Measurements from ENCODE around the gene DDX1. TPM values are rescaled to one million over a fixed set of nuclear protein-coding genes. Genes with fewer than 3 reads are reported as not detected.

Gene DDX1
- total RNA-seq, 1 experiment from 2014 or later, result 70.7 TPM

GRCh38 chr2:15553951-15554350 lies 37.7 kb upstream of the DDX1 start:
- Histone ChIP-seq H3K36me3 (ENCODE audit: low read depth) (0 out of 2 replicates have a peak, but pooled peaks cover 2% of the 10 kb centered on the region), H3K4me1 (replicated peaks; ENCODE audit: insufficient read depth) (no peaks in the 10 kb centered on the region), H2AFZ (no peak overlapping the region), H3K4me3 (no peak overlapping the region), H3K27me3 (ENCODE audit: insufficient read depth, low read depth) (no peaks in the 10 kb centered on the region), H3K4me2 (no peak overlapping the region), H3K79me2 (ENCODE audit: low read depth) (peaks cover 23% of the 10 kb centered on the region), H3K27ac (no peak overlapping the region), H3K9me3 (ENCODE audit: insufficient read depth, low read depth) (no peaks in the 10 kb centered on the region), H3F3A (ENCODE audit: insufficient read depth, low read depth) (no peaks in the 10 kb centered on the region), H4K20me1 (ENCODE audit: insufficient read depth) (no peaks in the 10 kb centered on the region), H3K9me2 (ENCODE audit: insufficient read depth) (no peaks in the 10 kb centered on the region)
- CTCF ChIA-PET, result no interaction called here
- no TSS peak for BruUV-seq (replicated peaks)
- POLR2A ChIA-PET (ENCODE audit: unreplicated experiment), result no interaction called here
- intact Hi-C loops (cut with micrococcal nuclease; ENCODE audit: unreplicated experiment), result no loop called here
- no peak for TF ChIP-seq CTCF (conservative IDR thresholded peaks at IDR 0.05)
- DNase-seq, result no peak

GRCh38 chr2:15554525-15555218 lies 37.0 kb upstream of the DDX1 start:
- H3K36me3 ChIP-seq (ENCODE audit: low read depth), result no peaks in the 10 kb centered on the region
- H3K9me3 ChIP-seq (ENCODE audit: insufficient read depth, low read depth), result no peaks in the 10 kb centered on the region
- no peaks in the 10 kb centered on the region for H3K9me2 ChIP-seq (ENCODE audit: insufficient read depth)
- H3K79me2 ChIP-seq (ENCODE audit: low read depth), result peaks cover 30% of the 10 kb centered on the region
- H4K20me1 ChIP-seq (ENCODE audit: insufficient read depth), result peaks cover 7% of the 10 kb centered on the region; the same call in 1 of the 2 replicates
- ChIA-PET POLR2A (ENCODE audit: unreplicated experiment) (no interaction called here), CTCF (no interaction called here)
- H3K4me3 ChIP-seq, result no peak overlapping the region
- no peak for DNase-seq
- H3K4me1 ChIP-seq (replicated peaks; ENCODE audit: insufficient read depth), result peaks cover 6% of the 10 kb centered on the region
- H2AFZ ChIP-seq, result no peak overlapping the region
- no peak overlapping the region for H3K27ac ChIP-seq
- intact Hi-C loops (cut with micrococcal nuclease; ENCODE audit: unreplicated experiment), result no loop called here
- no TSS peak for BruUV-seq (replicated peaks)
- no peaks in the 10 kb centered on the region for H3F3A ChIP-seq (ENCODE audit: insufficient read depth, low read depth)
- H3K27me3 ChIP-seq (ENCODE audit: insufficient read depth, low read depth), result no peaks in the 10 kb centered on the region
- H3K4me2 ChIP-seq, result no peak overlapping the region
- TF ChIP-seq EZH2 (IDR thresholded peaks at IDR 0.05; ENCODE audit: low read depth) (no peak), CTCF (conservative IDR thresholded peaks at IDR 0.05) (no peak)

DNA sequence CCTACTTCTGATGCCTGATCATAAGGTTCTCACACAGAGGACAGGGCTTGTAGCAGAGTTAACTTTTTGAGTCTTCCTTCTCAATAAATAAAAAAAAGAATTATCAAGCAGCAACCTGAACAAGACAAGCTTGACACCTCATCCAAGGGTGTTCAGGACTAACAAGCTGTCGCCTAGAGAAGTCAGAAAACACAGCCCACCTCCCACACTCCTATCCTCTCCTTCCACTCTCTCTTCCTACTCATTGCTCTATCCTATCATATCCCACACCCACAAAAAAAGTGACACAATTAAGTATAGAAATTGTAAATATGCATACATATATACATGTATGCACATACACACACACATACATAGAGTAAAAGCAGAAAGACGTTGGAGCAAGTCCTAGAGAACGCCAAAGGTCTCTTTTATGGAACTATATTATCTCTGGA lies 35.9 kb upstream of the DDX1 start:
- no peak for DNase-seq
- H3F3A ChIP-seq (ENCODE audit: insufficient read depth, low read depth), result no peaks in the 10 kb centered on the region
- H3K36me3 ChIP-seq (ENCODE audit: low read depth), result no peaks in the 10 kb centered on the region
- no peaks in the 10 kb centered on the region for H3K9me3 ChIP-seq (ENCODE audit: insufficient read depth, low read depth)
- TF ChIP-seq EZH2 (IDR thresholded peaks at IDR 0.05; ENCODE audit: low read depth), result no peak
- no peak for TF ChIP-seq CTCF (conservative IDR thresholded peaks at IDR 0.05)
- no peaks in the 10 kb centered on the region for H3K27me3 ChIP-seq (ENCODE audit: insufficient read depth, low read depth)
- no peak overlapping the region for H3K27ac ChIP-seq
- peaks cover 10% of the 10 kb centered on the region for H3K4me1 ChIP-seq (replicated peaks; ENCODE audit: insufficient read depth)
- POLR2A ChIA-PET (ENCODE audit: unreplicated experiment), result no interaction called here
- H3K79me2 ChIP-seq (ENCODE audit: low read depth), result peaks cover 40% of the 10 kb centered on the region
- no peak overlapping the region for H3K4me3 ChIP-seq
- peaks cover 9% of the 10 kb centered on the region; the same call in 1 of the 2 replicates for H4K20me1 ChIP-seq (ENCODE audit: insufficient read depth)
- no TSS peak for BruUV-seq (replicated peaks)
- H3K9me2 ChIP-seq (ENCODE audit: insufficient read depth), result no peaks in the 10 kb centered on the region
- H3K4me2 ChIP-seq, result no peak overlapping the region
- intact Hi-C loops (cut with micrococcal nuclease; ENCODE audit: unreplicated experiment), result no loop called here
- H2AFZ ChIP-seq, result no peak overlapping the region
- CTCF ChIA-PET, result no interaction called here
